Glutamatergic neuron (in vitro differentiated cells): ENCODE measurements around the gene RALGAPA2. TPM values are rescaled to one million over a fixed set of nuclear protein-coding genes. Genes with fewer than 3 reads are reported as not detected.

Experiments
- DNase-seq: peaks from one replicate; pipeline ENCODE4 v3.0.0; 2022
- H3K27ac Mint-ChIP-seq: one replicate; pipeline ENCODE4 v1.8.0; 2020; ENCODE audit warnings: mild to moderate bottlenecking, mixed read lengths, inconsistent platforms; ENCODE audit not compliant: unreplicated experiment
- H3K27me3 Mint-ChIP-seq: one replicate; pipeline ENCODE4 v1.8.0; 2020; ENCODE audit warnings: mild to moderate bottlenecking, moderate library complexity, mixed read lengths, inconsistent platforms; ENCODE audit not compliant: unreplicated experiment
- H3K36me3 Mint-ChIP-seq: one replicate; pipeline ENCODE4 v1.8.0; 2020; ENCODE audit warnings: mild to moderate bottlenecking, mixed read lengths, inconsistent platforms; ENCODE audit not compliant: unreplicated experiment
- H3K4me1 Mint-ChIP-seq: one replicate; pipeline ENCODE4 v1.8.0; 2020; ENCODE audit warnings: mild to moderate bottlenecking, low read depth, mixed read lengths, inconsistent platforms; ENCODE audit not compliant: unreplicated experiment
- H3K4me3 Mint-ChIP-seq: one replicate; pipeline ENCODE4 v1.8.0; 2020; ENCODE audit warnings: mild to moderate bottlenecking, mixed read lengths, inconsistent platforms; ENCODE audit not compliant: unreplicated experiment
- H3K9me3 Mint-ChIP-seq: one replicate; pipeline ENCODE4 v1.8.0; 2020; ENCODE audit warnings: mild to moderate bottlenecking, moderate library complexity, mixed read lengths, inconsistent platforms; ENCODE audit not compliant: unreplicated experiment
- total RNA-seq: library from RNA; stranded (reverse); fragmentation: NEBNext Ultra II Directional; extraction: Animal tissue kit (Norgen Biotek cat#: 25700); gene quantifications from one replicate; pipeline ENCODE4 v1.2.1, GENCODE V29; 2021; ENCODE audit not compliant: unreplicated experiment
- TF ChIP-seq, protein P1 (sequence below): fragments of 200-600 bp; sonication (generic); IDR thresholded peaks from one replicate; pipeline ENCODE4 v1.5.0; 2021; ENCODE audit not compliant: partially characterized antibody, unreplicated experiment

RALGAPA2 gene
- total RNA-seq, 1 donor from 2014 or later: 60.9 TPM

DNA sequence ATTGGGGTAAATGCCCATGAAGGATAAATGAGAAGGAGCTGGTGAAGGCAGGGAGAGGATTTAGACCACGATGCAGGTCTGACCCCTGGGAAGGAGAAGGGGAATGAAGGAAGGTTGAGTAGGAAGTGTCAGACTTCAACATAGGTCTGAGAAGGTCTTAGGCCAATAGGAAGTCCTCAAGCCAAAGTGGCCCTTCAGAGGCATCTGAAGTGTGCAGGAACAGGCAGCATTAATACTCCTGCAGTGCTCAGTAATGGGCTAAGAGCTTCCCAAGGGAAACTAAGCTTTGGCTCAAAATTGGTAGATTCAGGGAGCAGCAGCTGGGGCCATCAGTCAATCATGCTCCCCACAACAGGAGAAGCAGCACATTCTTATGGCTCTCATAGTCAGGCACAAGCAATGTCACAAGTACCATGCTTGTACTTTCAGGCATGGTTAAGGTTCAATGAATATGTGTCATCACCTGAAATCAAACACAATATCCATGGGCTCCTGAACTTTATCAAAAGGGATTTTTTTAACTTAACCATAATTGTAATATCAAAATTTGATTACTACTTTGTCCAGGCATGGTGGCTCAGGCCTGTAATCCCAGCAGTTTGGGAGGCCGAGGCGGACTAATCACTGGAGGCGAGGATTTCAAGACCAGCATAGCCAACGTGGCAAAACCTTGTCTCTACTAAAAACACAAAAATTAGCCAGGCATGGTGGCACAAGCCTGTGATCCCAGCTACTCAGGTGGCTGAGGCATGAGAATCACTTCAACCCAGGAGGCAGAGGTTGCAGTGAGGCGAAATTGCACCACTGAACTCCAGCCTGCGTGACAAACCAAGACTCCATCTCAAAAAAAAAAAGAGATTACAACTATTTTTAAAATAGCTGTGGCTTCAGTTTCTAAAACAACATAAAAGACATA, 9.9 kb downstream of the RALGAPA2 start:
- Mint-ChIP-seq H3K4me1 (peaks cover 18% of the 10 kb centered on the region), H3K36me3 (peaks cover 6% of the 10 kb centered on the region), H3K9me3 (peaks cover 5% of the 10 kb centered on the region), H3K4me3 (peak overlapping the region; percentile 26), H3K27me3 (peaks cover 2% of the 10 kb centered on the region), H3K27ac (peak overlapping the region; percentile 63)
- DNase-seq: no peak
- TF ChIP-seq, protein P1, sequence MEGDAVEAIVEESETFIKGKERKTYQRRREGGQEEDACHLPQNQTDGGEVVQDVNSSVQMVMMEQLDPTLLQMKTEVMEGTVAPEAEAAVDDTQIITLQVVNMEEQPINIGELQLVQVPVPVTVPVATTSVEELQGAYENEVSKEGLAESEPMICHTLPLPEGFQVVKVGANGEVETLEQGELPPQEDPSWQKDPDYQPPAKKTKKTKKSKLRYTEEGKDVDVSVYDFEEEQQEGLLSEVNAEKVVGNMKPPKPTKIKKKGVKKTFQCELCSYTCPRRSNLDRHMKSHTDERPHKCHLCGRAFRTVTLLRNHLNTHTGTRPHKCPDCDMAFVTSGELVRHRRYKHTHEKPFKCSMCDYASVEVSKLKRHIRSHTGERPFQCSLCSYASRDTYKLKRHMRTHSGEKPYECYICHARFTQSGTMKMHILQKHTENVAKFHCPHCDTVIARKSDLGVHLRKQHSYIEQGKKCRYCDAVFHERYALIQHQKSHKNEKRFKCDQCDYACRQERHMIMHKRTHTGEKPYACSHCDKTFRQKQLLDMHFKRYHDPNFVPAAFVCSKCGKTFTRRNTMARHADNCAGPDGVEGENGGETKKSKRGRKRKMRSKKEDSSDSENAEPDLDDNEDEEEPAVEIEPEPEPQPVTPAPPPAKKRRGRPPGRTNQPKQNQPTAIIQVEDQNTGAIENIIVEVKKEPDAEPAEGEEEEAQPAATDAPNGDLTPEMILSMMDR: no peak

DNA sequence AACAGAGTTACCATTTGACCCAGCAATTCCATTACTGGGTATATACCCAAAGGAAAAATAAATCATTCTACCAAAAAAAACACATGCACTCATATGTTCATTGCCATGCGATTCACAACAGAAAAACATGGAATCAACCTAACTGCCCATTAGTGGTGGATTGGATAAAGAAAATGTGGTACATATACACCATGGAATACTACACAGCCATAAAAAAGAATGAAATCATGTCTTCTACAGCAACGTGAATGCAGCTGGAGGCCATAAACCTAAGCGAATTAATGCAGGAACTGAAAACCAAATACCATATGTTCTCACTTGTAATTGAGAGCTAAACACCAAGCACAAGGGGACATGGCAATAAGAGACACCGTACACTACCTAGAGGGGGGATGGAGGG, 12.5 kb downstream of the RALGAPA2 start:
- Mint-ChIP-seq H3K4me1 (peaks cover 12% of the 10 kb centered on the region), H3K27ac (no peak overlapping the region), H3K36me3 (peaks cover 6% of the 10 kb centered on the region), H3K9me3 (peaks cover 5% of the 10 kb centered on the region), H3K4me3 (no peak overlapping the region), H3K27me3 (peaks cover 2% of the 10 kb centered on the region)
- TF ChIP-seq, protein P1: no peak
- no peak for DNase-seq

DNA sequence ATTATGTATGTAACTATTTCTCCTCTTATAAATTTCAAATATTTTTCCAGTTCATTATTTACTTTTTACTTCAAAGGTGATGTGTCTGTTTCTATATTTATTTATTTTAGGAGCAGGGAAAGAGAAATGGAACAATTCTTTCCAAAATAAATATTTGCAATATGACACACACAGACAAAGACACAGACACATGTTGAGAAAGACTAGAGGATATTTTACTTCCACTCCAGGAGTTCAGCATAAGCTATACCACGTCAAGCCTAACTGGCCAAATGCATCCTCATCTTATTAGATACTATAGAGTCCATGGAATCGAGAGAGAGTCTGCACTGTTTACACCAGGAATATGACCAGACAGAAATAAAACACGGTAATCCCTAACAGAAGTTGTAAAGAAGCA, 13.3 kb downstream of the RALGAPA2 start:
- H3K9me3 Mint-ChIP-seq: peaks cover 5% of the 10 kb centered on the region
- H3K36me3 Mint-ChIP-seq: peaks cover 6% of the 10 kb centered on the region
- peaks cover 2% of the 10 kb centered on the region for H3K27me3 Mint-ChIP-seq
- TF ChIP-seq, protein P1: no peak
- peaks cover 9% of the 10 kb centered on the region for H3K4me1 Mint-ChIP-seq
- H3K4me3 Mint-ChIP-seq: no peak overlapping the region
- H3K27ac Mint-ChIP-seq: no peak overlapping the region
- no peak for DNase-seq

DNA sequence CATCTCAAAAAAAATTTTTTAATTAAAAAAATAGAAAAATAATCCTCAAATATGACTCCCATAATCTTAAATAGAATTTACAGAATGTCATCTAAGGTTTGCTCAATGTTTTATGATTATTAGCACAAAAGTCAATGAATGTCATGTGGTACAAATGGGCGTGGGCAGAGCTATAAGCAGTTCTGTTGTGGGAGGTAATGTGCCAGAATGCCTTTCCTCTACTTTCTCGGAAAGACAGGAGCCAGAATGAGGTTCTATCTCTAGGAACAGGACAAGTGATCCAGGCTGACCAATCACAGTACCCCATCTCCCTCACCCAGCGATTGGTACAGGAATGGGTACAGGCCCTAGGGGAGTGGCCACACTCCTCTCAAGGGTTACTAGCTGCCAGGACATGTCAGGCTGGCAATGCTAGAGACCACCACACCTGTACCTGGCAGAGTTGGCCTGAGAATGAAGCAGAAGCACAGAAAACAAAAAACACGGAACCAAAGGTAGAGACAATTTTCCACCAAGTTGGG, 15.1 kb downstream of the RALGAPA2 start:
- TF ChIP-seq, protein P1: no peak
- no peak overlapping the region for H3K4me3 Mint-ChIP-seq

More for the DNA sequence above, 15.1 kb downstream of the RALGAPA2 start:
- peaks cover 5% of the 10 kb centered on the region for H3K36me3 Mint-ChIP-seq
- H3K27me3 Mint-ChIP-seq: peaks cover 2% of the 10 kb centered on the region
- no peak overlapping the region for H3K27ac Mint-ChIP-seq
- no peak for DNase-seq
- H3K9me3 Mint-ChIP-seq: peaks cover 5% of the 10 kb centered on the region
- peaks cover 8% of the 10 kb centered on the region for H3K4me1 Mint-ChIP-seq
